Dermis blood vessel endothelial cell (primary cell): ENCODE results near the gene IFT88. TPM values are rescaled to one million over a fixed set of nuclear protein-coding genes. Genes with fewer than 3 reads are reported as not detected.

ENCODE experiments used
- DNase-seq: peaks from one replicate; pipeline ENCODE4 v3.0.0; 2010
- total RNA-seq: library from RNA; depleted of rRNA; stranded (reverse); fragments of >200 nt; gene quantifications from 2 replicates; pipeline ENCODE4 v1.2.3, GENCODE V29; 2014

IFT88 gene, protein sequence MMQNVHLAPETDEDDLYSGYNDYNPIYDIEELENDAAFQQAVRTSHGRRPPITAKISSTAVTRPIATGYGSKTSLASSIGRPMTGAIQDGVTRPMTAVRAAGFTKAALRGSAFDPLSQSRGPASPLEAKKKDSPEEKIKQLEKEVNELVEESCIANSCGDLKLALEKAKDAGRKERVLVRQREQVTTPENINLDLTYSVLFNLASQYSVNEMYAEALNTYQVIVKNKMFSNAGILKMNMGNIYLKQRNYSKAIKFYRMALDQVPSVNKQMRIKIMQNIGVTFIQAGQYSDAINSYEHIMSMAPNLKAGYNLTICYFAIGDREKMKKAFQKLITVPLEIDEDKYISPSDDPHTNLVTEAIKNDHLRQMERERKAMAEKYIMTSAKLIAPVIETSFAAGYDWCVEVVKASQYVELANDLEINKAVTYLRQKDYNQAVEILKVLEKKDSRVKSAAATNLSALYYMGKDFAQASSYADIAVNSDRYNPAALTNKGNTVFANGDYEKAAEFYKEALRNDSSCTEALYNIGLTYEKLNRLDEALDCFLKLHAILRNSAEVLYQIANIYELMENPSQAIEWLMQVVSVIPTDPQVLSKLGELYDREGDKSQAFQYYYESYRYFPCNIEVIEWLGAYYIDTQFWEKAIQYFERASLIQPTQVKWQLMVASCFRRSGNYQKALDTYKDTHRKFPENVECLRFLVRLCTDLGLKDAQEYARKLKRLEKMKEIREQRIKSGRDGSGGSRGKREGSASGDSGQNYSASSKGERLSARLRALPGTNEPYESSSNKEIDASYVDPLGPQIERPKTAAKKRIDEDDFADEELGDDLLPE
- total RNA-seq, result 10.7 and 11.2 TPM in 2 replicates

DNA sequence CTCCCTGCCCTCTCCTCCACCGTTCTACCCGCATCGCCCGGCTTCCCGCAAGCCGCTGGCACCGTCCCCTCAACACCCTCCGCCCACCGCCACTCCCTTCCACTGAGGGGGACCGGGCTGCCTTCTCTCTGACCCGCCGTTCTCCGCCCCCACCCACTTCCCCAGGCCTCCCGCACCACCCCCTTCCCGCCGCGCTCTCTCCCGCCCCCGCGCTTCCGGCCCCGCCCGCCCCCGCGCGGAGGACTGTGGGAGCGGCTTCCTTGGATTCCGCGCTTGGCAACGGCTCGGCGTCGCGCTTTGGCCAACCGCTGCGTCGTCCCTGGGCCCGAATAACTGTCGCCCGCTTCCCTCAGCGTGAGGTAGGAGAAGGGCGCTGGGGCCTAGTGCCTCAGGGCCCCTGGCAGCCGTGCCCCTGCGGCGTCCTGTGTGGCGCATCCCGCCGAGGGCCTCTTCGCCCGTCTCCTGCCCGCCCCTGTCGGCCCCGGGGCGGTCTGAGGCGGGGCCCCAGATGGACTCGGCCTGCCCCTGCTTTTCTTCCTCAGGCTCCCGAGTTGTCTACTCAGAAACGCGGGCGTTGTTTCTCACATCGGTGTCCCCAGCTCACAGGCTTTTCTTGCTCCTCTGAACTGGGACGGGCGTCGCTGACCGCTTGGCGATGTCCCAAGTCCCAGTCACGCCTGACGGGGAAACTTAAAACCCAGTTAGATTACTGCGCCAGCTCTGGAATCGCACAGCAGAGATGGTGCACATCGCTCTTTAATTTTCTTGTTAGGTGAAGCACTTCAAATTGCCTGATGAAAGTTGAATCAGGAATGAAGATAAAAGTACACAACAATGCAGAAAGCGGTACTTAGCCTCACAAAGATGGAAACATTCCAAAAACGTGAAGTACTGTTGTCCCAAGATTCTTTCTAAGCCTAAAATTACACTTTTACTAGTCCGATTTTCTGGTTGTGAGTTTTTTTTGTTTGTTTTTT lies at the start of gene IFT88:
TSS of gene IFT88 (plus strand) at position 260 of the 977 bp plus-strand sequence. CDS start 7,229 bp downstream, outside the sequence.
- peak; percentile 92 for DNase-seq

DNA sequence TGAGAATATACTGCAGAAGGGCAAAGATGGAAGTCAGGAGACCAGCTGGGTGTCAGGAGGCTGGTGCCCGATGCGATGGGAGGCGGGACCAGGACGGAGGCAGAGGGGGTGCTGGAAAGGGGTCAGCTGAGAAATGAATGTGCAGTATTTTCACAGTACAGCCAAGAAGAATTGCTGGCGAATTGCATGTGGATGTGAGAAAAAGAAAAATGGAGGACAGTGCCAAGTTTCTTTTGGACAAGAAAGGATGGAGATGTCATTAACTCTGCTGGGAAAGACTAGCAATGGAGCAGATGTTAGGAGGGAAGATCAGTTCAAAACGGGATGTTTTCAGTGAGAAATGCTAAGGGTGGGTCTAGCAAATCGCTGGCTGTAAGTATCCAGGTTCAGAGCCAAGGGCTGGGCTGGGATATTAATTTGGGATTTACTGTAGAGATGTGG lies 48.3 kb upstream of the IFT88 start:
- no peak for DNase-seq

DNA sequence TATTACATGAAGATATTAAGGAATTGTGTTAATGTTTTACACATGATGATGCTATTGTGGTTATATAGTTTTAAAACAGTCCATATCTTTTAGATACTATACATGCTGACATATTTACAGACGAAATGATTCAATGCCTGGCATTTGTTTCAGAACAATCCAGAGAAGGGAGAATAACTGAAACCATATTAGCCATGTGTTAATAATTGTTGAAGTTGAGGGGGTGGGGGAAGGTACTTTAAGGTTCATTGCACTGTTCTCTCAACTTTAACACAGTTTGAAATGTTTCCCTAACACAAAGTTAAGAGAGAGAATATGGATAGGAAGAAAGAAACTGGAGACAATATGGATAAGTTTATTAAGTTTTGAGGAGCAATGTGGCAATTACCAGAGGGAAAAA lies 47.1 kb upstream of the IFT88 start:
- DNase-seq, result no peak

DNA sequence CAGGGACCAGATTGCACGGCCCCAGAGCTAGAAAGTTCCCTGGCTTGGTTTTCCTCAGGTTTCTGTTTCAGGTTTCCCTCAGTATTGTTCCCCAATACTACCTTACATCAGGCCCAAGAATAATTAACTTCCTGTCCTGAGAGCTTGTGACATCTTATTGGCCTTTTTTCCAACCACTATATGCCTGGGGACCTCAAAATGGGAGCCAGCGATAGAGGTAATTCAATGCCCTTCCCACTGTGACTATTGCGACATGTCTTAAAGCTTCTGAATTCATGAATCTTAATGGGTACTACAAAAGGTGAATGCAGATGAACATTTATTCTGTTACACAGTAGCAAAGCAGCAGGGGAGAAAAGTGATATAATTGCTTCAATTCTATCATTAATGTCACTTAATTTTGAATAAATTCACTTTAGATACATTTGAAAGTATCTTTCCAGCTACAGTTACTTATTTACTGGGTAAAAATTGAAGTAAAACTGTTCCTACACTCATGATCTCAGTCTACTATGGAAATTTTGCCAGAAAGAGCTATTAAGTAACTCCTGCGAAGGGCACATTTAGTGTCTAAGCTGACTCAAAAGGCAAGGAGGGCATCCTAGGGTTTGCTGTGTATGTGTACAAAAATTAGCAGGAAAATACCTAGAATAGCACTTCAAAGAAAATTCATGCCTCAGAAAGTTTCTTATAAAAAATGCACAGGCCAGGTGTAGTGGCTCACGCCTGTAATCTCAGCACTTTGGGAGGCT lies 45.4 kb upstream of the IFT88 start:
- no peak for DNase-seq

DNA sequence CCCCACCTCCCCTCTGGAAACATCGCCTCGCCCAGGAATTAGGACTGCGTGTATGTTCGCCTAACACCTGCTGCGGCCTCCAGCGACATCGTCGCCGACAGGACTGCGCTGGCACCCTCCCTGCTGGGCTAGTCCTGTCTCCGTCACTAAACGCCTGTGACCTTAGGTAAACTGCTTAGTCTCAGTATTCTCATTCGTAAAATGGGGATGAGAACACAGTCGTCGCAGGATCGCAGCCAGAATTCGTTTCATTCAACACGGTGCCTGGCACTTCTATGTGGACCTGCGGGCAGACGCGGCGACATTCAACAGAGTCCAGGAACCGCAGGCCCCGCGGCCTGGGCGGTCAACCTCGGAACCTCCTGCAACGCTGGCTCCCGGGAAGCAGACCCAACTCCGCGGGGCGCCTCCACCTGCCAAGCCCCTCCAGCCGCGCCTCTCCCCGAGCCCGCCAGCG lies 41.8 kb upstream of the IFT88 start:
- DNase-seq, result peak; percentile 37

DNA sequence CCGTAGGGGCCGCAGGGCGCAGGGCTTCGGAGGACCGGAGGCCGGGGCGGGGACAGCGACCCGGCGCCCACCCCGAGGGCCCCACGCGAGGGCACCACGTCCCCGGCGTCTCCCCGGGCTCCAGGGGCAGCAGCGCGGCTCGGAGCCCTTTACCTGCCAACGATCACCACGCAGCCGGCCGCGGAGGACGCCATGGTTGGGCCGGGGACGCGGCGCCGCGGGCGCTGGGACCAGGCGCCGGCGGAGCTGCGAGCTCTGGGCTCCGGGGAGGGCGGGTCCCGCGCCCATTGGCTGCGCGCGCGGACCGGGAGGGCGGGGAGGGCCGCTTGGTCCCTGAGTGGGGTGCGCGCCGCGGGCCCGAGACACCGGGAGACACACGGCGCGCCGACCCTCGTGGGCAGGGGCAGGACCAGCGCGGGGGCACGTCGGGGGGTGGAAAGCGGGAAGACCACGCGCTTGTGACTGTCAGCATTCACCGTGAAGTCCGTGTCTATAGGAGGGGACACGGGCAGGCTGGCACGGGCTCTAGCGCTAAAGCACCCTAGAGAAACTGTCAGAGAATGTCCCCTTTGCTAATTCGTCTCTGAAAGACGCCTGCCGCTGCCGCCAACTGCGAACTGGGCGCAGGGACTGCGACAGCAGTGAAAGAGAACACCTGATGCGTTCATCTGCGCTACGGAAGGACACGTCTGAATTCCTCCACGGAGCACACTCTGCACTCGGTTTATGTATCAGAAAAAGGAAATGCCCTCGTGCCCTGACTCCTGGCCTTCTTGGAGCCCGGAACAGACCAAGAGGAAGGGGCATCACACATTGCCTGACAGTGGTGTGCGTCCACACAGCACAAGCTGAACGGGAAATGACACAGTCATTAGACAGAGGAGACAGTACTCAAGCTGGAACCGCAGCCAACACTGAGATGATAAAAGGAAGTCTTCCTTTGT lies 41.1 kb upstream of the IFT88 start, which contains the start of gene CRYL1:
TSS of gene CRYL1 (minus strand) at position 257 of the 944 bp plus-strand sequence. CDS start at position 194, 63 bp downstream.
- peak; percentile 87 for DNase-seq

DNA sequence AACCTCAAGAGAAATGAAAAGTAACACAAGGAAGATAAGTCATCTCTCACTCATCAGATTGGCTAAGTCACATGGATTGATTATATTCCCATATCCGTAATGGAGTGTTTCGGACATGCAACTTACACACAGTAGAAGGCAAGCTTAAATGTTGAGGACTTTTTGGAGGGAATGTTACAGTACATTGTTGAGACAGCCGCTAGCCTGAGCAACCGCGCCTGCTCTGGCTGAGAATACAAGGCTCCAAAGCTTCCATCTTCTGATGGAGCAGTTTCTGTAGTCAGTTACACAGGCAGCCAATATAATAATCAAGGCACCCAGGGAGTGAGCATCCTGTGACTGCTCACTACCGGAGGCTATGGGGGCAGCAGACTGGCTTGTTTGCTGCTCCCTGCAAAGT lies 40.3 kb upstream of the IFT88 start:
- DNase-seq, result peak; percentile 61

DNA sequence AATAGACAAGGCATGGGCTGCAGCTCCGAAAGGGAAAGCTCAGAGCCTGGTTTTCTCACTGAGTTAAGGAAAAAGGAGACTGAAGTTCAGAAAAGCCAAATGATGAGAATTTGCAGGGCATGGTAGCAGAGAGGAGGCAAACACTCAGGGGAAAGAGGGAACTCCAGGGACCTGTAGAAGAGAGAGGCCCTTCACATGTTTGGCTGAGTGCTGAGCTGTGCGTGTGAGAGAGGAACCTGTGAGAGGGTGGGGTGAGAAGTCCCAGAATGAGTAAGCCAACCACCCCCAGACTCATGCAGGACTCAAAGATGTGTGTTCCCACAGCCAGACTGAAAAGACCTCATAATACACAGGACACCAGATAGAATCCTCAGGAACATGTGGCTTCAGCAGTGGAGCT lies 38.5 kb upstream of the IFT88 start:
- no peak for DNase-seq

DNA sequence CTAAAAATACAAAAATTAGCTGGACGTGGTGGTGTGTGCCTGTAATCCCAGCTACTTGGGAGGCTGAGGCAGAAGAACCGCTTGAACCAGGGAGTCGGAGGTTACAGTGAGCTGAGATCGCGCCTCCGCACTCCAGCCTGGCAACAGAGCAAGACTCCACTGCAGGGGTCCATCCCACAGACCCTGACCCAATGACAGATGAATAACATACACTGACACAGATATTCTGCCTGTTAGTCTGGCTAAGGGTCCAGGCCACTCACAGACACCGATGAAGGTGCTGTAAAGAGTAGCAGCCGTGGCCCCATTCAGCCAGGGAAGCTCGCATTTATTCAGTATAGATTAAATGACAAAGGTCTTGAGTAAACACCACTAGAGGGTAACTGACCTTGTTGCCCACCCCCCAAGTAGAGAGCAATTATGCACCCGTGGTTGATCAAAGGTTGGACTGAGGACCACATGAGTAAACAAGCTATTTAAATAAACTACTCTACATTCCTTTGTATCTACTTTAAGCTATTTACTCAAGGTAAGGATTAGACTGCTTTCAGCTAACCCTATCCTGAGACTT lies 32.8 kb upstream of the IFT88 start:
- no peak for DNase-seq

DNA sequence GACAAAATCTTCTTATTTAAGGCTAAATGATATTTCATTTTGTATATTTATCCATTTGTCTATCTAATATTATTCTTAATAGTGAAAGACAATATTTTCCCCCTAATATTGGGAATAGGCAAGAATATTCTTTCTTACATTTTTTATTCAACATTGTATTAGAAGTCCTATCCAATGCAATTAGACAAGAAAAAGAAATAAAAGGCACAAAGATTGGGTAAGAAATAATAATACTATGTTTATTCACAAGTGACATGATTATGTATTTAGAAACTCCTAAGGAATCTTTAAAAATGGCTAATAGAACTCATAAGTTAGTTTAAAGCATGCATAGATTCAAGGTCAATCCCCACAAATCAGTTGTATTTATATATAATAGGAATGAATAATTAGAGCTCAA lies 30.0 kb upstream of the IFT88 start:
- DNase-seq, result no peak

DNA sequence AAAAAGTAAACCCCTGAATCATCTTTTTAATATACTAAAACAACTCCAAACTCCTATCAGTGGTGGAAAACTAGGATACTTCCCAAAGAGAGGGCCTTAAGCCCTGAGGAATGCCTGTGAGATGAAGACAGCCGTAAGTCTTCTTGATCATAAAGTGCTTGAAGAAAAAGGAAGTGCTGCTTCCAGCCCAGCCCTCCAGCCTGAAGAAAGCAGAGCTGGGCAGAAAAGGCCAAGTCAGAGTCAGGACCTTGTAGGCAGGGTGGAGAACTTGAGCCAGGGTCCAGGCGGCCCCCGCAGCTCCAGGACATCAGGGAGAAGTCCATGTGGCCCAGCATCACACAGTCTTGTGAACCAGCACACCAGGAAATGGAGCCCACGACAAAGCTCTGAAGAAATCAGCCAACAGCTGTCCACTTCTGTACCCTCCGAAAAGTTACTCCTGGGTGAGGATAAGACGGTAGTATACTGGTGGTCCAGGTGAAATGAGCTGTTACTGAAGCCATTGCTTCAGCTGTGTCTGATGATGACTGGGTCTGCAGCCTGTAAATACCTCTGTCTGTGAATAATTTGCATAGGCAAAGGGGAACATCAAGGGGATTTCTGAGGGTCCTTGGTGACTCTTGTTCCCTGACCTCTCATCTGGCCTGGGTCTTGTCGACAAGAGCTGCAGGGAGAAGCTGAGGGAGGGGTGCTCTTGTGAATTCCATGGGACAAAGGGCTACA lies 22.6 kb upstream of the IFT88 start:
- no peak for DNase-seq

DNA sequence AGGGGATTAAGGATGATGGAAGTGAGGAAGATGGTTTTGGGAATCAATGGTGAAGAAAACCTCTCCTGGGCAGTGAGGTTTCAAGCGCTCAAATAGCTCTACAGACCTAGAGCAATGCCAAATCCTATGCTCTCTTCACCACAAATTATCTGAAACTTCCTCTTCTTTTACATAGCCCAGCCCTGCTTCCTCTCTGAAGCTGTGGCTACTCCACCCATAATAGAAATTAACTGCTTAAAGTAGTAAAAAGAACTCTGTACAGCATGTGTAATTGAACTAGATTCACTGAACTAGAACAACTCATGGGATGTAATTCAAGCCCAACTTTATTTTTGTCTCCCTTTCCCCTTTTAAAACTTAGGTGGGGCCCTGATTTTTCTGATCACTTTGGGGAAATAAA lies 20.4 kb upstream of the IFT88 start:
- DNase-seq, result no peak

DNA sequence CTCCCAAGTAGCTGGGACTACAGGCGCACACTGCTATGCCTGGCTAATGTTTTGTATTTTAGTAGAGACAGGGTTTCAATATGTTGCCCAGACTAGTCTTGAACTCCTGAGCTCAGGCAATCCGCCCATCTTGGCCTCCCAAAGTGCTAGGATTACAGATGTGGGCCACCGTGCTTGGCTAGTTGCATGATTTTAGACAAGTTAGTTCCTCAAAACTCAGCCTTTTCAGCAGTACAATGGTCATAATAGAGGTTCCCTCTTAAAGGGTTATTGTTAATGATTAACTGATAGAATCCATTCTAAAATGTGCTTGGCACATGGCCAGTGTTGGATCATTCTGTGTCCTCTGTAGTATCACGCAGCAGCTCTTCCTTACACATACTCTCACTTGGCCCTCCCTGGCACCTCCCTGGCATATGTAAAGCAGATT lies 19.5 kb upstream of the IFT88 start:
- no peak for DNase-seq

DNA sequence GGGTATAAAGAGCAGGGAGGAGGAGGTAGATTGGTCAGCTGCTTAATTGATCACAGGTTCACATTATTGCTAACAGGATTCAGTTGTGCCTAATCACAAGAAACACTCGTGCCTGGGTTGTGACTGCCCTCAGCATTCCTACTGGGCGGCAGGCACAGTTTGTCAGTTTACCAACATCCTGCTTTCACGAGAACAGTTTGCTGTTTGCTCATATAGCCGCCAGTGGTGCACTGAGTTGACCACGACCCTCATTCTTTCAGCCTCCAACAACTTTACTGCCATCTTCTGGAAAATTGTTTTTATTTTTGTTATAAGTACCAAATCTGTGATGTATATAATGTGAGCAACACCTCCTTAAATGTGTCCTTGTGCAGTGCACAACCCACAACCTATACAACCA lies 16.2 kb upstream of the IFT88 start:
- peak; percentile 8 for DNase-seq

DNA sequence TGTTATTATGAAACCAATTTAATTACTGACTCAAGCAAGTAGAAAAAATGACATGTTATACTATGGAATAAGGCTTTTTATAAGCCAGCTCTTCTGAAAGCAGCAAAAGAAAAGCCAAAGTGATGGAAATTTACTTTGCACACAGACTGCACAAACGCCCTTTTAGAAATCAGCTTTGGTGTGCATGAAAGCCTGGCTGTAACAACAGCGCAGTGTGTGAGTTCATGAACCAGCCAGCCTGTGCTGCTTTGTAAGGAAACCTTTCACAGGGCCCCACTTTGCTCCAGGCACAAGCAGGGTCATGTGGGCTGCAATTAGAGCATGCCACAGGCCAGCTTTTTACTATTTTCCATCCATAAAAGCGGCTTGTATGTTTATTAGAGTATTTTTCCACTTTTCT lies 13.6 kb upstream of the IFT88 start:
- DNase-seq, result no peak

DNA sequence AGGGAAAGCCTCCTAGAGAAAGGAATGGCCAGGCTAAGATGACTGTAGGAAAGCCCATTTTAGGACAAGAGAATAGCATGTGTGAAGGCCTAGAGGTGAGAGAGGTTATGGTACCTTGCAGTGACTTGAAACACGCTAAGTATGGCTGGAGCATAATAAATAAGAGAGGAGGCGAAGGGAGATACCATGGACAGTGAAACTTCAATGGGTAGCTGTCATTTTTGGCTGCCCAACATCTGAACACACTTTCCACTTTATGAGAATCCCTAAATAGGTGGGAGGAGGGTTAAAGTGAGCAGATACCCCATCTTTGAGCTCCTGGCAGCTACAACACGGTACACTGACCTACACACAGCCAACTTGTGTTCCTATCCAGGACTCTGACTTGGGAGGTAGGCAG lies 8.0 kb upstream of the IFT88 start:
- no peak for DNase-seq

DNA sequence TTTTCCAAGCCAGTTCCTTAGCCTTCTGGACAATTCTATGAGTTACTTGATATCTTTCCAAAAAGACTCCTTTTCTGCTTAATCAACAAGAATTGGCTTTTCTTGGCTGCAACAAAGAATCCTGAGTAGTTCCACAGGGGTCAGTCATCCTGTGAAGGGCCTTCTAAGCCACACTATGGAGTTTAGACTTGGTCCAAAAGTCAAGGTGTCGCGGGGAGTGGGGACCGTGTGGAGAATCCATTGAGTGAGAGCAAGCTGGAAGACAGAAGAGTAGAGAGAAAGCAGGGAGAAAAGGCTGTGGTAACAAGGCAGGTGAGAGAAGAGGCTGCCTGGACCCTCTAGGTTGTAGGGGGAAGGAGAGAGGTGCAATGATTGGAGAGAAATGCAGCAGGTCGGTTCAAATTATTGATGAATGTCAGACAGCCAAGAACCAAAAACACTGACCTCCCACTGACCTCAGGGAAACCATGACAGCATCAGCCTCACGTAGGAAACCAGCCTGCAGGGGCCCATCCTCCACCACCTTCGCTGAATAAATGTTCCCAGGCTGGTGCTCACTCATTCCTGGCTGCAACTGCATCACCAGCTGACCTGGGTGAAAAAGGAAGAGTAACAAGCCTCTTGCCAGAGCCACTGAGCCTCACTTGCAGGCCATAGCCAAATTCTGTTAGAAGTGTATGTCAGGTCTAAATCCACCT lies 7.1 kb upstream of the IFT88 start:
- DNase-seq, result no peak

DNA sequence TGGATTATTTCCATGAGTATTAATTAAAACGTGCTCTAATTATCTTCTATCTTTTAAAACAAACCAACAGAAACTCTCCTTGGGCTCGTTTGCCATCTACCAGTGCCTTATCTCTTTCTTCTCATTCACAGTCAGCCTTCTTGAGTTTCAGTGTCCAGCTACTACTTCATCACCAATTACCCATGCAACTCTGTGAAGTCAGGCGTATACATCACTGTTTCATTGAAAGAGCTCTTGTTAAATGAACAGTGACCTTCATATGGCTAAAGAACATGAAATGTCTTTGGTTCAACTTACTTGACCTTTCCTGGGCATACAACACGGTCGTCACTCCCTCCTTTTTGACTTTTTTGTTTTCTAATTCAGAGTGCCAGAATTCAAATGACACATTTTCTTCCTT lies 5.2 kb upstream of the IFT88 start:
- no peak for DNase-seq
